ENCODE measurements around the gene FER.

GRCh38 chr5:109080481-109080880 lies 332.8 kb downstream of the FER start:
- TF ChIP-seq CTCF (IDR thresholded peaks at IDR 0.05; ENCODE audit: insufficient read depth, low read length, poor library complexity, severe bottlenecking) (no peak), EZH2phosphoT487 (conservative IDR thresholded peaks at IDR 0.05; ENCODE audit: low read length) (no peak)

All from SU-DHL-6 (cell line).